ENCODE data around the gene PRRX2. TPM values are rescaled to one million over a fixed set of nuclear protein-coding genes. Genes with fewer than 3 reads are reported as not detected.

Gene PRRX2
- total RNA-seq, 1 experiment from 2014 or later = 10.7 TPM

GRCh38 chr9:129671065-129671464, 5.6 kb downstream of the PRRX2 start (continued):
- no peak for TF ChIP-seq HMGA2 (CRISPR knock-in tag; IDR thresholded peaks at IDR 0.05)
- TF ChIP-seq CREB1 (CRISPR knock-in tag; IDR thresholded peaks at IDR 0.05) = no peak
- TF ChIP-seq ERG (CRISPR knock-in tag; IDR thresholded peaks at IDR 0.05) = no peak
- TF ChIP-seq EMX1 (CRISPR knock-in tag; IDR thresholded peaks at IDR 0.05) = no peak
- no peak for TF ChIP-seq SP1 (CRISPR knock-in tag; conservative IDR thresholded peaks at IDR 0.05)

GRCh38 chr9:129671519-129671918, 6.1 kb downstream of the PRRX2 start:
- no peak for DNase-seq (ENCODE audit: low spot score)
- Mint-ChIP-seq H3K4me1 (peaks cover 14% of the 10 kb centered on the region), H3K36me3 (no peaks in the 10 kb centered on the region), H3K27ac (no peak overlapping the region), H3K9me3 (no peaks in the 10 kb centered on the region), H3K4me3 (no peak overlapping the region), H3K27me3 (ENCODE audit: low read depth) (no peaks in the 10 kb centered on the region)
- ATAC-seq = no peak
- TF ChIP-seq ERG (CRISPR knock-in tag; IDR thresholded peaks at IDR 0.05) (no peak), ATF3 (CRISPR knock-in tag; conservative IDR thresholded peaks at IDR 0.05) (no peak), TEAD1 (CRISPR knock-in tag; IDR thresholded peaks at IDR 0.05) (no peak), FOXJ3 (CRISPR knock-in tag; IDR thresholded peaks at IDR 0.05; ENCODE audit: borderline replicate concordance) (no peak), RORB (CRISPR knock-in tag; IDR thresholded peaks at IDR 0.05) (no peak), JAZF1 (CRISPR knock-in tag; IDR thresholded peaks at IDR 0.05) (no peak)
- CTCF ChIA-PET = interaction anchor here (0.9 kb wide), 2 partner anchors 11 to 49 kb away, joined by 4 read pairs; no protein-coding TSS in a partner anchor
- POLR2A ChIA-PET = no interaction called here

- Mint-ChIP-seq H3K27ac (no peak overlapping the region), H3K27me3 (ENCODE audit: low read depth) (no peaks in the 10 kb centered on the region), H3K4me1 (peaks cover 23% of the 10 kb centered on the region), H3K9me3 (no peaks in the 10 kb centered on the region), H3K4me3 (no peak overlapping the region), H3K36me3 (no peaks in the 10 kb centered on the region)
- TF ChIP-seq PRRX2 (CRISPR knock-in tag; IDR thresholded peaks at IDR 0.05) (no peak), E2F4 (CRISPR knock-in tag; IDR thresholded peaks at IDR 0.05; ENCODE audit: borderline replicate concordance, low read depth) (no peak), E2F5 (CRISPR knock-in tag; IDR thresholded peaks at IDR 0.05) (no peak), IRF2 (CRISPR knock-in tag; IDR thresholded peaks at IDR 0.05; ENCODE audit: borderline replicate concordance, low read depth) (no peak), ZNF512 (CRISPR knock-in tag; IDR thresholded peaks at IDR 0.05; ENCODE audit: borderline replicate concordance) (no peak), ZNF671 (CRISPR knock-in tag; IDR thresholded peaks at IDR 0.05) (no peak)
- CTCF ChIA-PET = interaction anchor here (2.5 kb wide), 1 partner anchor 48 kb away, joined by 7 read pairs; no protein-coding TSS in a partner anchor
- ATAC-seq (no peak), DNase-seq (ENCODE audit: low spot score) (no peak)
- POLR2A ChIA-PET = no interaction called here
Observed at GRCh38 chr9:129672702-129673101, 7.3 kb downstream of the PRRX2 start.

Data from WTC11 (cell line).